ENCODE measurements around the gene AFF4.

DNA sequence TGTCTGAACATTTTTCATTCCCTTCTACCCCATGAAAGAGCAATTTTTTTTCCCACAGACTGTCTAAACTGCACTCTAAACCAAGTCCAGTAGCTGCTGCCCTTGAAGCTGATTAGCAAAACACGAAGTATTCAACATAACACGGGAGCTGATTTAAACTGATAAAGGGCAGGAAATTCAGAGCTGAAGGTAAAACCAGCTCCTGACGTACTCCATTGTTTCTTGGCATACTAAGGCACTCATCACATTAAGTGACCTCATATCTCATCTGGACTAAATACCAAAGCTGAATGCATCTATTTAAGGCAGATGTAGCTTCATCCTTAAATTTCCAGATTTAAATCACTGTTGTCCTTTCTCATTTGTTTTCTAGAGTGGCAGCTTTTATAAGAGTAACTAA lies 109.1 kb downstream of the AFF4 start:
- no peak for TF ChIP-seq POLR2A (IDR thresholded peaks at IDR 0.05)
- TF ChIP-seq, protein P1, sequence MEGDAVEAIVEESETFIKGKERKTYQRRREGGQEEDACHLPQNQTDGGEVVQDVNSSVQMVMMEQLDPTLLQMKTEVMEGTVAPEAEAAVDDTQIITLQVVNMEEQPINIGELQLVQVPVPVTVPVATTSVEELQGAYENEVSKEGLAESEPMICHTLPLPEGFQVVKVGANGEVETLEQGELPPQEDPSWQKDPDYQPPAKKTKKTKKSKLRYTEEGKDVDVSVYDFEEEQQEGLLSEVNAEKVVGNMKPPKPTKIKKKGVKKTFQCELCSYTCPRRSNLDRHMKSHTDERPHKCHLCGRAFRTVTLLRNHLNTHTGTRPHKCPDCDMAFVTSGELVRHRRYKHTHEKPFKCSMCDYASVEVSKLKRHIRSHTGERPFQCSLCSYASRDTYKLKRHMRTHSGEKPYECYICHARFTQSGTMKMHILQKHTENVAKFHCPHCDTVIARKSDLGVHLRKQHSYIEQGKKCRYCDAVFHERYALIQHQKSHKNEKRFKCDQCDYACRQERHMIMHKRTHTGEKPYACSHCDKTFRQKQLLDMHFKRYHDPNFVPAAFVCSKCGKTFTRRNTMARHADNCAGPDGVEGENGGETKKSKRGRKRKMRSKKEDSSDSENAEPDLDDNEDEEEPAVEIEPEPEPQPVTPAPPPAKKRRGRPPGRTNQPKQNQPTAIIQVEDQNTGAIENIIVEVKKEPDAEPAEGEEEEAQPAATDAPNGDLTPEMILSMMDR (IDR thresholded peaks at IDR 0.05) = no peak
